ENCODE data around the gene NLGN4X. TPM values are rescaled to one million over a fixed set of nuclear protein-coding genes. Genes with fewer than 3 reads are reported as not detected.

NLGN4X gene
- total RNA-seq, 1 experiment from 2014 or later: not detected

- ATAC-seq (no peak), DNase-seq (ENCODE audit: low read depth, low spot score) (no peak)
- in situ Hi-C loops (cut with HindIII; ENCODE audit: low pct_unique_long_range_greater_than_20kb, low sequenced_read_pairs) (no loop called here), intact Hi-C loops (cut with micrococcal nuclease; ENCODE audit: unreplicated experiment) (no loop called here)
- ChIA-PET POLR2A (no interaction called here), CTCF (no interaction called here)
- H3K27ac ChIP-seq (ENCODE audit: low read length): no peak overlapping the region
- no peaks in the 10 kb centered on the region for H3K36me3 ChIP-seq (ENCODE audit: control insufficient read depth, insufficient read depth, low read length)
- no peaks in the 10 kb centered on the region for H3K4me1 ChIP-seq (ENCODE audit: control insufficient read depth, insufficient read depth, low read length)
- BruUV-seq (replicated peaks): no TSS peak
- no peaks in the 10 kb centered on the region for H3K9me3 ChIP-seq (ENCODE audit: control insufficient read depth, insufficient read depth, low read depth, low read length)
- TF ChIP-seq POLR2AphosphoS5 (IDR thresholded peaks at IDR 0.05; ENCODE audit: low read depth, low read length) (no peak), TCF7L2 (IDR thresholded peaks at IDR 0.05; ENCODE audit: low read depth, low read length) (no peak), SIN3A (IDR thresholded peaks at IDR 0.05; ENCODE audit: borderline replicate concordance, insufficient read depth, low read depth, low read length) (no peak)
- TF ChIP-seq, protein P1, sequence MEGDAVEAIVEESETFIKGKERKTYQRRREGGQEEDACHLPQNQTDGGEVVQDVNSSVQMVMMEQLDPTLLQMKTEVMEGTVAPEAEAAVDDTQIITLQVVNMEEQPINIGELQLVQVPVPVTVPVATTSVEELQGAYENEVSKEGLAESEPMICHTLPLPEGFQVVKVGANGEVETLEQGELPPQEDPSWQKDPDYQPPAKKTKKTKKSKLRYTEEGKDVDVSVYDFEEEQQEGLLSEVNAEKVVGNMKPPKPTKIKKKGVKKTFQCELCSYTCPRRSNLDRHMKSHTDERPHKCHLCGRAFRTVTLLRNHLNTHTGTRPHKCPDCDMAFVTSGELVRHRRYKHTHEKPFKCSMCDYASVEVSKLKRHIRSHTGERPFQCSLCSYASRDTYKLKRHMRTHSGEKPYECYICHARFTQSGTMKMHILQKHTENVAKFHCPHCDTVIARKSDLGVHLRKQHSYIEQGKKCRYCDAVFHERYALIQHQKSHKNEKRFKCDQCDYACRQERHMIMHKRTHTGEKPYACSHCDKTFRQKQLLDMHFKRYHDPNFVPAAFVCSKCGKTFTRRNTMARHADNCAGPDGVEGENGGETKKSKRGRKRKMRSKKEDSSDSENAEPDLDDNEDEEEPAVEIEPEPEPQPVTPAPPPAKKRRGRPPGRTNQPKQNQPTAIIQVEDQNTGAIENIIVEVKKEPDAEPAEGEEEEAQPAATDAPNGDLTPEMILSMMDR (IDR thresholded peaks at IDR 0.05): no peak
- TF ChIP-seq, protein P2, sequence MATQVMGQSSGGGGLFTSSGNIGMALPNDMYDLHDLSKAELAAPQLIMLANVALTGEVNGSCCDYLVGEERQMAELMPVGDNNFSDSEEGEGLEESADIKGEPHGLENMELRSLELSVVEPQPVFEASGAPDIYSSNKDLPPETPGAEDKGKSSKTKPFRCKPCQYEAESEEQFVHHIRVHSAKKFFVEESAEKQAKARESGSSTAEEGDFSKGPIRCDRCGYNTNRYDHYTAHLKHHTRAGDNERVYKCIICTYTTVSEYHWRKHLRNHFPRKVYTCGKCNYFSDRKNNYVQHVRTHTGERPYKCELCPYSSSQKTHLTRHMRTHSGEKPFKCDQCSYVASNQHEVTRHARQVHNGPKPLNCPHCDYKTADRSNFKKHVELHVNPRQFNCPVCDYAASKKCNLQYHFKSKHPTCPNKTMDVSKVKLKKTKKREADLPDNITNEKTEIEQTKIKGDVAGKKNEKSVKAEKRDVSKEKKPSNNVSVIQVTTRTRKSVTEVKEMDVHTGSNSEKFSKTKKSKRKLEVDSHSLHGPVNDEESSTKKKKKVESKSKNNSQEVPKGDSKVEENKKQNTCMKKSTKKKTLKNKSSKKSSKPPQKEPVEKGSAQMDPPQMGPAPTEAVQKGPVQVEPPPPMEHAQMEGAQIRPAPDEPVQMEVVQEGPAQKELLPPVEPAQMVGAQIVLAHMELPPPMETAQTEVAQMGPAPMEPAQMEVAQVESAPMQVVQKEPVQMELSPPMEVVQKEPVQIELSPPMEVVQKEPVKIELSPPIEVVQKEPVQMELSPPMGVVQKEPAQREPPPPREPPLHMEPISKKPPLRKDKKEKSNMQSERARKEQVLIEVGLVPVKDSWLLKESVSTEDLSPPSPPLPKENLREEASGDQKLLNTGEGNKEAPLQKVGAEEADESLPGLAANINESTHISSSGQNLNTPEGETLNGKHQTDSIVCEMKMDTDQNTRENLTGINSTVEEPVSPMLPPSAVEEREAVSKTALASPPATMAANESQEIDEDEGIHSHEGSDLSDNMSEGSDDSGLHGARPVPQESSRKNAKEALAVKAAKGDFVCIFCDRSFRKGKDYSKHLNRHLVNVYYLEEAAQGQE (IDR thresholded peaks at IDR 0.05; ENCODE audit: insufficient read depth in 1 of 2, low read depth in 2 of 2, low read length in 1 of 2): no peak
- no peak overlapping the region for H3K4me3 ChIP-seq (ENCODE audit: low read depth in 2 of 2, low read length in 2 of 2)
- no peaks in the 10 kb centered on the region for H3K27me3 ChIP-seq (ENCODE audit: control insufficient read depth, insufficient read depth, low read length)
Measured at GRCh38 chrX:6244666-6245065, 16.0 kb upstream of the NLGN4X start.

DNA sequence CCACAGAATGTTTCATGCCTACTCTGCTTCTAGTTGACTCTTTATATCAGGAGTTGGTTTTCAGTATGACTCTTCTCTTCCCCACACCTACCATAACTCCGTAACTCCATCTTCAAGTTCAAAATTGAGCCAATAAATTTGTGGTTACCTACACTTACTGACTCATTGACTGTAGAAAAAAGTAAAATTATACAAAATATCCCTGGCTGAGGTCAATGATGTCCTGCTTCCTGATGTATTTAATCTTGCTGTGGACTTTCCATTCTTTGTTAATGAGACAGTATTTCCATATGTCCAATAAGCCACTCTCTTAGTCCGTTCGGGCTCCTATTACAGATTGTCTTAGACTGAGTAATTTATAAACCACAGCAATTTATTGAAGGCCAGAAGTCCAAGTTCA, 9.9 kb upstream of the NLGN4X start:
- Histone ChIP-seq H3K27me3 (ENCODE audit: control insufficient read depth, insufficient read depth, low read length) (no peaks in the 10 kb centered on the region), H3K4me1 (ENCODE audit: control insufficient read depth, insufficient read depth, low read length) (no peaks in the 10 kb centered on the region), H3K4me3 (ENCODE audit: low read depth in 2 of 2, low read length in 2 of 2) (no peak overlapping the region), H3K36me3 (ENCODE audit: control insufficient read depth, insufficient read depth, low read length) (no peaks in the 10 kb centered on the region), H3K9me3 (ENCODE audit: control insufficient read depth, insufficient read depth, low read depth, low read length) (no peaks in the 10 kb centered on the region), H3K27ac (ENCODE audit: low read length) (no peak overlapping the region)
- DNase-seq (ENCODE audit: low read depth, low spot score) (no peak), ATAC-seq (no peak)
- POLR2A ChIA-PET: no interaction called here
- no peak for TF ChIP-seq SIN3A (IDR thresholded peaks at IDR 0.05; ENCODE audit: borderline replicate concordance, insufficient read depth, low read depth, low read length)
- TF ChIP-seq, protein P1 (IDR thresholded peaks at IDR 0.05): no peak
- no peak for TF ChIP-seq POLR2AphosphoS5 (IDR thresholded peaks at IDR 0.05; ENCODE audit: low read depth, low read length)
- TF ChIP-seq, protein P2 (IDR thresholded peaks at IDR 0.05; ENCODE audit: insufficient read depth in 1 of 2, low read depth in 2 of 2, low read length in 1 of 2): no peak
- TF ChIP-seq TCF7L2 (IDR thresholded peaks at IDR 0.05; ENCODE audit: low read depth, low read length): no peak
- intact Hi-C loops (cut with micrococcal nuclease; ENCODE audit: unreplicated experiment): no loop called here
- in situ Hi-C loops (cut with HindIII; ENCODE audit: low pct_unique_long_range_greater_than_20kb, low sequenced_read_pairs): no loop called here
- CTCF ChIA-PET: no interaction called here
- no TSS peak for BruUV-seq (replicated peaks)
